IMR-90 (cell line): ENCODE measurements around the gene CDHR2. TPM values are rescaled to one million over a fixed set of nuclear protein-coding genes. Genes with fewer than 3 reads are reported as not detected.

Experiments
- ATAC-seq: fragments of 200-7000 bp; cut with Tn5 transposase; 2 replicates; pipeline ENCODE4 v1.9.1; 2020; ENCODE audit warnings: low read depth, mild to moderate bottlenecking, moderate library complexity
- BruUV-seq: library from RNA; stranded (reverse); fragments of 400-500 nt; replicated peaks from 2 replicates; lab custom pipeline; 2021; lab: Mats Ljungman, UMichigan
- CTCF ChIA-PET: fragments of 300-600 bp; formaldehyde crosslinking; extraction: SDS; loops from one replicate; lab custom pipeline; 2021; ENCODE audit warnings: antibody characterized with exemption; lab: Yijun Ruan, JAX
- POLR2A ChIA-PET: fragments of 300-600 bp; sonication (Branson Sonifier 250); formaldehyde crosslinking; loops from one replicate; lab custom pipeline; 2022; ENCODE audit warnings: antibody characterized with exemption; ENCODE audit not compliant: unreplicated experiment; lab: Charles Lee
- DNase-seq: peaks from one replicate; pipeline ENCODE4 v3.0.0; 2013
- H2AFZ ChIP-seq: replicated peaks from 2 replicates; pipeline ENCODE3; 2013; ENCODE audit warnings: low read length, mild to moderate bottlenecking; ENCODE audit not compliant: poor library complexity
- H2AK5ac ChIP-seq: 2 replicates; pipeline ENCODE4 v1.6.1; 2013; ENCODE audit warnings: low read depth, low read length, inconsistent platforms
- H2AK9ac ChIP-seq: replicated peaks from 2 replicates; pipeline ENCODE3; 2013; ENCODE audit warnings: mild to moderate bottlenecking, low read depth, low read length, moderate library complexity; ENCODE audit not compliant: poor library complexity
- H2BK120ac ChIP-seq: 2 replicates; pipeline ENCODE4 v1.6.1; 2013; ENCODE audit warnings: low read depth, low read length, inconsistent platforms
- H2BK15ac ChIP-seq: 3 replicates; pipeline ENCODE4 v1.6.1; 2013; ENCODE audit warnings: low read depth, low read length, inconsistent platforms
- H2BK20ac ChIP-seq: 2 replicates; pipeline ENCODE4 v1.6.1; 2013; ENCODE audit warnings: low read depth, mild to moderate bottlenecking, inconsistent platforms, low read length, moderate library complexity
- H2BK5ac ChIP-seq: 2 replicates; pipeline ENCODE4 v1.6.1; 2013; ENCODE audit warnings: mild to moderate bottlenecking, low read depth, low read length, inconsistent platforms; ENCODE audit not compliant: poor library complexity, severe bottlenecking
- H3K14ac ChIP-seq: replicated peaks from 2 replicates; pipeline ENCODE4 v1.6.1; 2013; ENCODE audit warnings: low read depth, low read length, inconsistent platforms
- H3K18ac ChIP-seq: 2 replicates; pipeline ENCODE4 v1.6.1; 2013; ENCODE audit warnings: low read depth, low read length, control low read depth
- H3K23ac ChIP-seq: 2 replicates; pipeline ENCODE4 v1.6.1; 2013; ENCODE audit warnings: low read depth, low read length, inconsistent platforms
- H3K27ac ChIP-seq: 2 replicates; pipeline ENCODE4 v1.5.1; 2013; ENCODE audit warnings: mild to moderate bottlenecking, control low read depth, low read length; ENCODE audit not compliant: insufficient read depth
- H3K27me3 ChIP-seq: 2 replicates; pipeline ENCODE4 v1.6.1; 2013; ENCODE audit warnings: low read length; ENCODE audit not compliant: control insufficient read depth, insufficient read depth
- H3K36me3 ChIP-seq: 2 replicates; pipeline ENCODE4 v1.6.1; 2013; ENCODE audit warnings: low read length, mixed read lengths; ENCODE audit not compliant: control insufficient read depth, insufficient read depth
- H3K4ac ChIP-seq: 2 replicates; pipeline ENCODE4 v1.6.1; 2013; ENCODE audit warnings: low read depth, low read length, inconsistent platforms
- H3K4me1 ChIP-seq: 2 replicates; pipeline ENCODE4 v1.6.1; 2013; ENCODE audit warnings: low read length, mixed read lengths; ENCODE audit not compliant: control insufficient read depth, insufficient read depth
- H3K4me2 ChIP-seq: 2 replicates; pipeline ENCODE4 v1.6.1; 2013; ENCODE audit warnings: low read depth, mild to moderate bottlenecking, control low read depth, low read length, moderate library complexity
- H3K4me3 ChIP-seq: 2 replicates; pipeline ENCODE4 v1.5.1; 2013; ENCODE audit warnings: low read depth, mild to moderate bottlenecking, control low read depth, low read length, moderate library complexity; ENCODE audit not compliant: insufficient read depth
- H3K56ac ChIP-seq: 2 replicates; pipeline ENCODE4 v1.6.1; 2013; ENCODE audit warnings: low read length, inconsistent platforms; ENCODE audit not compliant: insufficient read depth; ENCODE audit errors: extremely low read depth
- H3K79me1 ChIP-seq, 2 experiments: 2 replicates each; pipeline ENCODE4 v1.6.1; 2013; ENCODE audit warnings: low read length in 2 of 2, inconsistent platforms in 1 of 2, low read depth in 1 of 2
- H3K9ac ChIP-seq: 2 replicates; pipeline ENCODE4 v1.6.1; 2013; ENCODE audit warnings: low read depth, low read length, control low read depth
- H3K9me1 ChIP-seq: 2 replicates; pipeline ENCODE4 v1.6.1; 2013; ENCODE audit warnings: low read length, inconsistent platforms; ENCODE audit not compliant: insufficient read depth
- H3K9me3 ChIP-seq: 2 replicates; pipeline ENCODE4 v1.6.1; 2013; ENCODE audit warnings: low read length; ENCODE audit not compliant: control insufficient read depth, insufficient read depth
- H4K20me1 ChIP-seq: 2 replicates; pipeline ENCODE4 v1.6.1; 2013; ENCODE audit warnings: low read length, inconsistent platforms; ENCODE audit not compliant: insufficient read depth
- H4K5ac ChIP-seq: 2 replicates; pipeline ENCODE4 v1.6.1; 2013; ENCODE audit warnings: mild to moderate bottlenecking, low read depth, low read length, control low read depth
- H4K8ac ChIP-seq, 2 experiments: 2 replicates each; pipeline ENCODE4 v1.6.1; 2013; ENCODE audit warnings: low read depth in 2 of 2, low read length in 2 of 2, control low read depth in 1 of 2, inconsistent platforms in 1 of 2
- H4K91ac ChIP-seq: 2 replicates; pipeline ENCODE4 v1.6.1; 2013; ENCODE audit warnings: low read depth, low read length, inconsistent platforms; ENCODE audit not compliant: insufficient read depth
- RAD21 ChIP-seq: IDR thresholded peaks from 2 replicates; pipeline ENCODE4 v1.6.1; 2012; ENCODE audit warnings: low read length, improper control_type of control experiment
- WGBS, 2 experiments: methylation state at CpG; one replicate each; pipeline versions ENCODE4 v1.1.5 to v1.1.7; 2013; ENCODE audit warnings: missing lambda C conversion rate in 2 of 2; ENCODE audit not compliant: insufficient read length in 1 of 2; ENCODE audit errors: extremely low coverage in 2 of 2; 5-methylcytosine and 5-hydroxymethylcytosine counted together
- dilution Hi-C: fragments of 300-500 bp; cut with HindIII; formaldehyde crosslinking; loops from one replicate; pipeline ENCODE4 v1.14.3; 2018; ENCODE audit warnings: low sequenced_read_pairs; ENCODE audit not compliant: unreplicated experiment
- in situ Hi-C: fragments of 300-500 bp; cut with MboI; formaldehyde crosslinking; loops from 3 replicates; pipeline ENCODE4 v1.14.3; 2019; ENCODE audit warnings: low sequenced_read_pairs, inconsistent platforms, mixed read lengths
- intact Hi-C: fragments of 100-400 bp; cut with micrococcal nuclease; formaldehyde crosslinking; loops from 2 replicates; pipeline ENCODE4 v1.10.0; 2022
- polyA plus RNA-seq, 3 experiments: library from polyadenylated mRNA; depleted of rRNA; stranded (reverse); fragments of >200 nt; gene quantifications; 2 replicates each; pipeline ENCODE4 v1.2.3, GENCODE V29; 2012; ENCODE audit warnings: low replicate concordance in 1 of 3
- total RNA-seq: library from RNA; depleted of rRNA; stranded (reverse); fragments of >200 nt; gene quantifications from 2 replicates; pipeline ENCODE4 v1.2.3, GENCODE V29; 2012

Gene CDHR2
- total and polyA plus RNA-seq, 2 of the 4 experiments (the other 2 are of a cell fraction), result not detected

DNA sequence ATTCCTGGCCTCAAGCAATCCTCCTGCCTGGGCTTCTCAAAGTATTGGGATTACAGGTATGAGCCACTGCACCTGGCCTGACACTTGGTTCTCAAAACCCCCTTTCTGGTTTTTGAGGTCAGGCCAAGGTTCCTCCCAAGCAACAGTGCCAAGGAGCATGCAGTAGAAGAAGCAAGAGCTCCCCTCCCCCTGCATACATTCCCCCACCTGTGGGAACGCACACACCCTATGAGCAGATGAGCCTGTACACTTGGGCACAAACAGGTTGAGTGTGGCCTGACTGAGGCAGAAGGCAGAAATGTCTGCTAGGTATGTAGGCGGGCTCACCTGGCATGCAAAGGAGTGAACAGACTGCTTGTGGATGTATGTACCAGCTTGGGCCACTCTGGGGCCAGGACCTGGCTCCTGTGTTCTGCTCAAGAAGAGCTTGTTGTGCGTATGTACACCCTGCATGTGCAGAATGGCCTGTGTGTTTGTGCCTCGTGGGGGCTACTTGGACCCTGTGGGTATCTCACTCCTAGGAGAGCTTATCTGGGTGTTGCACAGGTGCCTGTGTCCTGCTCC is 59.1 kb downstream of the CDHR2 start:
- no peaks in the 10 kb centered on the region for H3K27me3 ChIP-seq
- POLR2A ChIA-PET, result no interaction called here

More for the DNA sequence above, 59.1 kb downstream of the CDHR2 start:
- ATAC-seq, result no peak
- Histone ChIP-seq H3K14ac (no peak overlapping the region), H4K91ac (no peak overlapping the region), H4K8ac (no peak overlapping the region), H3K4ac (no peak overlapping the region), H2BK15ac (no peak overlapping the region), H3K9me1 (peaks cover 20% of the 10 kb centered on the region), H3K27ac (no peak overlapping the region), H3K23ac (no peak overlapping the region), H3K18ac (no peak overlapping the region), H3K4me1 (peaks cover 3% of the 10 kb centered on the region; the same call in 1 of the 2 replicates), H3K36me3 (no peaks in the 10 kb centered on the region), H2BK20ac (no peak overlapping the region), H4K20me1 (peaks cover 21% of the 10 kb centered on the region), H2BK120ac (no peak overlapping the region), H3K9me3 (no peaks in the 10 kb centered on the region), H2AK5ac (no peak overlapping the region), H3K56ac (no peak overlapping the region), H3K79me1 (peaks cover 4 to 35% of the 10 kb centered on the region in 2 experiments), H3K9ac (no peak overlapping the region), H4K5ac (no peak overlapping the region), H2AFZ (no peak overlapping the region), H3K4me3 (no peak overlapping the region), H2AK9ac (no peak overlapping the region), H3K4me2 (no peak overlapping the region), H2BK5ac (no peak overlapping the region)
- intact Hi-C loops, result no loop called here
- DNase-seq, result no peak
- no TSS peak for BruUV-seq
- CTCF ChIA-PET, result no interaction called here
- WGBS, 2 experiments, result 100% methylated on average over 1 of the region's 4 CpGs; no CpG with 5 or more reads in 1 of the 2 experiments
- TF ChIP-seq RAD21, result no peak
- dilution Hi-C loops, result no loop called here
- in situ Hi-C loops, result no loop called here
